Lower leg skin (tissue), 4 donors: ENCODE data around the gene ADGRL3. TPM values are rescaled to one million over a fixed set of nuclear protein-coding genes. Genes with fewer than 3 reads are reported as not detected.

ENCODE experiments used
- DNase-seq, 2 donors: peaks; one replicate each; pipeline ENCODE4 v3.0.0-alpha.2; 2019; ENCODE audit warnings: low spot score in 2 of 2
- H3K4me3 ChIP-seq: fragments of 200-600 bp; sonication (generic); 2 replicates; pipeline ENCODE4 v1.5.1; 2017; ENCODE audit warnings: mild to moderate bottlenecking, low read depth; ENCODE audit not compliant: poor library complexity, severe bottlenecking
- CTCF ChIP-seq, 3 donors: fragments of 450-650 bp; IDR thresholded peaks; one replicate each; pipeline ENCODE4 v1.5.1; 2016; ENCODE audit warnings: antibody characterized with exemption in 3 of 3, mild to moderate bottlenecking in 3 of 3, moderate library complexity in 2 of 3
- POLR2A ChIP-seq, 2 donors: fragments of 450-650 bp; IDR thresholded peaks; one replicate each; pipeline ENCODE4 v1.6.1; 2016 to 2017; ENCODE audit warnings: antibody characterized with exemption in 2 of 2, mild to moderate bottlenecking in 1 of 2, moderate library complexity in 1 of 2
- WGBS, 2 donors: methylation state at CpG; one replicate each; pipeline ENCODE4 v1.1.5; 2018; 5-methylcytosine and 5-hydroxymethylcytosine counted together
- intact Hi-C: fragments of 100-400 bp; cut with DNase I; formaldehyde crosslinking; loops from one replicate; pipeline ENCODE4 v1.15.0; 2023; ENCODE audit warnings: low total_unique reads
- total RNA-seq, 4 donors: library from RNA; depleted of rRNA; stranded (reverse); fragments of >200 nt; gene quantifications; one replicate each; pipeline ENCODE4 v1.1.0, GENCODE V29; 2016

The ADGRL3 gene
- total RNA-seq, 4 donors from 2014 or later, result 1.8 to 21.2 (median 8.2) TPM

- H3K4me3 ChIP-seq, result no peak overlapping the region
- intact Hi-C loops, result no loop called here
- no peak for TF ChIP-seq CTCF (IDR thresholded peaks at IDR 0.05)
- TF ChIP-seq POLR2A (IDR thresholded peaks at IDR 0.05), result no peak
- DNase-seq, result no peak
- WGBS, 2 donors, result 82 to 91% methylated on average over 4 of the region's 4 CpGs
Observed at GRCh38 chr4:61527888-61528287, 327.8 kb downstream of the ADGRL3 start.

GRCh38 chr4:61528595-61528994 lies 328.5 kb downstream of the ADGRL3 start:
- WGBS, 2 donors, result 94 to 100% methylated on average over 1 of the region's 1 CpG
- intact Hi-C loops, result no loop called here
- H3K4me3 ChIP-seq, result no peak overlapping the region
- DNase-seq, result no peak
- TF ChIP-seq CTCF (IDR thresholded peaks at IDR 0.05), result no peak
- no peak for TF ChIP-seq POLR2A (IDR thresholded peaks at IDR 0.05)

- TF ChIP-seq POLR2A (IDR thresholded peaks at IDR 0.05), result no peak
- intact Hi-C loops, result no loop called here
- no peak overlapping the region for H3K4me3 ChIP-seq
- WGBS, 2 donors, result 93 to 94% methylated on average over 5 of the region's 5 CpGs
- no peak for DNase-seq
Observed at GRCh38 chr4:61531188-61531587, 331.1 kb downstream of the ADGRL3 start.

- intact Hi-C loops, result no loop called here
- TF ChIP-seq POLR2A (IDR thresholded peaks at IDR 0.05), result no peak
- no peak for TF ChIP-seq CTCF (IDR thresholded peaks at IDR 0.05)
- 61 to 68% methylated on average over 14 of the region's 14 CpGs for WGBS, 2 donors
- no peak overlapping the region for H3K4me3 ChIP-seq
- no peak for DNase-seq
Observed at GRCh38 chr4:61532336-61533000, 332.3 kb downstream of the ADGRL3 start.

GRCh38 chr4:61533140-61533539 lies 333.0 kb downstream of the ADGRL3 start:
- intact Hi-C loops, result no loop called here
- H3K4me3 ChIP-seq, result no peak overlapping the region
- no peak for DNase-seq
- 45 to 52% methylated on average over 1 of the region's 1 CpG for WGBS, 2 donors
- TF ChIP-seq POLR2A (IDR thresholded peaks at IDR 0.05) (no peak), CTCF (IDR thresholded peaks at IDR 0.05) (no peak)

GRCh38 chr4:61540944-61541343 lies 340.8 kb downstream of the ADGRL3 start:
- intact Hi-C loops, result no loop called here
- no peak overlapping the region for H3K4me3 ChIP-seq
- TF ChIP-seq POLR2A (IDR thresholded peaks at IDR 0.05), result no peak
- TF ChIP-seq CTCF (IDR thresholded peaks at IDR 0.05), result no peak
- no peak for DNase-seq
- WGBS, 2 donors, result 60 to 68% methylated on average over 2 of the region's 2 CpGs
